ENCODE data around the gene MRPL40. TPM values are rescaled to one million over a fixed set of nuclear protein-coding genes. Genes with fewer than 3 reads are reported as not detected.

MRPL40 gene
- total RNA-seq, 2 experiments from 2014 or later, result 10.7 to 11.3 TPM

DNA sequence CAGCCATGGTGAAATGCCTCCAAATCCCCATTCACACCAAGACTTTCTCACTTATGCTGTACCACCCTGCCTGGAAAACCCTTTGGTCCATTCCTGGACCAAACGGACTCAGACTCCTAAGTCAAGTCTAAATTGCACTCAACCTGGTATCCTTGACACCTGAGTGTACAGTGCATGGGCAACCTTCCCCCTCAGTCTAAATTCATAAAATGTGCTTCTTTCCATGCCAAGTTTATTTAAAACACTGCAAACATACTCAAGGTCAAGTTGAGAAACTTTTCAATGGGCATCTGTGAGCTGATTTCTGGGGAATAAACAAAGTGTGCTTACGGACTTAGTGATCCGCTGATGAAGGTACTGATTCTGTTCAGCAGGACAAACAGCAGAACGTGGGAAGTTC, 27.2 kb upstream of the MRPL40 start:
- DNase-seq (no peak), ATAC-seq (ENCODE audit: poor library complexity) (no peak)
- H3K27ac Mint-ChIP-seq, result no peak overlapping the region
- no peaks in the 10 kb centered on the region for H3K4me1 Mint-ChIP-seq (ENCODE audit: low read depth)
- Histone ChIP-seq H3K27me3 (ENCODE audit: control insufficient read depth in 1 of 2, insufficient read depth in 2 of 2, low read length in 2 of 2) (no peaks in the 10 kb centered on the region), H3K36me3 (ENCODE audit: insufficient read depth, low read length) (peaks cover 68% of the 10 kb centered on the region), H3K9me3 (ENCODE audit: control insufficient read depth in 1 of 2, insufficient read depth in 1 of 2, low read length in 2 of 2) (no peaks in the 10 kb centered on the region), H3K27ac (ENCODE audit: low read depth in 1 of 2, low read length in 2 of 2) (no peak overlapping the region), H3K4me3 (ENCODE audit: low read length) (no peak overlapping the region), H3K4me1 (ENCODE audit: insufficient read depth, low read length) (no peaks in the 10 kb centered on the region)
- TF ChIP-seq, protein P1, sequence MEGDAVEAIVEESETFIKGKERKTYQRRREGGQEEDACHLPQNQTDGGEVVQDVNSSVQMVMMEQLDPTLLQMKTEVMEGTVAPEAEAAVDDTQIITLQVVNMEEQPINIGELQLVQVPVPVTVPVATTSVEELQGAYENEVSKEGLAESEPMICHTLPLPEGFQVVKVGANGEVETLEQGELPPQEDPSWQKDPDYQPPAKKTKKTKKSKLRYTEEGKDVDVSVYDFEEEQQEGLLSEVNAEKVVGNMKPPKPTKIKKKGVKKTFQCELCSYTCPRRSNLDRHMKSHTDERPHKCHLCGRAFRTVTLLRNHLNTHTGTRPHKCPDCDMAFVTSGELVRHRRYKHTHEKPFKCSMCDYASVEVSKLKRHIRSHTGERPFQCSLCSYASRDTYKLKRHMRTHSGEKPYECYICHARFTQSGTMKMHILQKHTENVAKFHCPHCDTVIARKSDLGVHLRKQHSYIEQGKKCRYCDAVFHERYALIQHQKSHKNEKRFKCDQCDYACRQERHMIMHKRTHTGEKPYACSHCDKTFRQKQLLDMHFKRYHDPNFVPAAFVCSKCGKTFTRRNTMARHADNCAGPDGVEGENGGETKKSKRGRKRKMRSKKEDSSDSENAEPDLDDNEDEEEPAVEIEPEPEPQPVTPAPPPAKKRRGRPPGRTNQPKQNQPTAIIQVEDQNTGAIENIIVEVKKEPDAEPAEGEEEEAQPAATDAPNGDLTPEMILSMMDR (IDR thresholded peaks at IDR 0.05), result no peak
- ChIA-PET CTCF (interaction anchor here (1.1 kb wide), 1 partner anchor 11 kb away, joined by 3 read pairs; no protein-coding TSS in a partner anchor), POLR2A (no interaction called here)
- peaks cover 81% of the 10 kb centered on the region for H3K36me3 Mint-ChIP-seq (ENCODE audit: low read depth)
- no peak overlapping the region for H3K4me3 Mint-ChIP-seq
- H3K9me3 Mint-ChIP-seq, result no peaks in the 10 kb centered on the region
- no peaks in the 10 kb centered on the region for H3K27me3 Mint-ChIP-seq
- intact Hi-C loops (cut with DNase I, micrococcal nuclease), result loop anchor here in 1 of 2 experiments (10.0 kb wide), 1 partner anchor 220 kb away; no protein-coding TSS in a partner anchor

DNA sequence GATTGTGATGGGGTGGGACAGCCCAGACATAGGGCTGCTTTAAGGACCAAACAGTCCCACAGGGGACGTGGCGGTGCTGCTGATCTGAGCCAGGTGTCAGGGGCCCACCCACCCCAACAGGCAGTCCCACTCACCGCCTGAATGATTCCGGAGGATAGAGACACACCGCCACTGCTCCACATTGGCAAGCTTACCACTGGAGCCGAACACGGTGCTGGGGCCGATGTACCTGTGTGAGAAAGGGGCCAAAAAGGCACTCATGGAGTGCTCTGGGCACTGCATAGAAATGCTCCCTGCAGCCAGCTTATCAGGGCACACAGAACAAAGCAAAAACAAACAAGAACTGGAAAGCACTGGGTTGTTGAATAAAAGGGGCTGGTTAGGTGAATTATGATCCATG, 26.7 kb upstream of the MRPL40 start:
- Mint-ChIP-seq H3K9me3 (no peaks in the 10 kb centered on the region), H3K27ac (no peak overlapping the region), H3K4me1 (ENCODE audit: low read depth) (no peaks in the 10 kb centered on the region), H3K36me3 (ENCODE audit: low read depth) (peaks cover 80% of the 10 kb centered on the region), H3K4me3 (no peak overlapping the region), H3K27me3 (no peaks in the 10 kb centered on the region)
- POLR2A ChIA-PET, result no interaction called here
- Histone ChIP-seq H3K4me1 (ENCODE audit: insufficient read depth, low read length) (no peaks in the 10 kb centered on the region), H3K9me3 (ENCODE audit: control insufficient read depth in 1 of 2, insufficient read depth in 1 of 2, low read length in 2 of 2) (no peaks in the 10 kb centered on the region), H3K27me3 (ENCODE audit: control insufficient read depth in 1 of 2, insufficient read depth in 2 of 2, low read length in 2 of 2) (no peaks in the 10 kb centered on the region), H3K36me3 (ENCODE audit: insufficient read depth, low read length) (peaks cover 72% of the 10 kb centered on the region), H3K4me3 (ENCODE audit: low read length) (no peak overlapping the region), H3K27ac (ENCODE audit: low read depth in 1 of 2, low read length in 2 of 2) (no peak overlapping the region)
- CTCF ChIA-PET, result no interaction called here
- DNase-seq (no peak), ATAC-seq (ENCODE audit: poor library complexity) (no peak)
- TF ChIP-seq, protein P1 (IDR thresholded peaks at IDR 0.05), result no peak
- intact Hi-C loops (cut with DNase I, micrococcal nuclease), result loop anchor here in 1 of 2 experiments (10.0 kb wide), 1 partner anchor 219 kb away; no protein-coding TSS in a partner anchor

DNA sequence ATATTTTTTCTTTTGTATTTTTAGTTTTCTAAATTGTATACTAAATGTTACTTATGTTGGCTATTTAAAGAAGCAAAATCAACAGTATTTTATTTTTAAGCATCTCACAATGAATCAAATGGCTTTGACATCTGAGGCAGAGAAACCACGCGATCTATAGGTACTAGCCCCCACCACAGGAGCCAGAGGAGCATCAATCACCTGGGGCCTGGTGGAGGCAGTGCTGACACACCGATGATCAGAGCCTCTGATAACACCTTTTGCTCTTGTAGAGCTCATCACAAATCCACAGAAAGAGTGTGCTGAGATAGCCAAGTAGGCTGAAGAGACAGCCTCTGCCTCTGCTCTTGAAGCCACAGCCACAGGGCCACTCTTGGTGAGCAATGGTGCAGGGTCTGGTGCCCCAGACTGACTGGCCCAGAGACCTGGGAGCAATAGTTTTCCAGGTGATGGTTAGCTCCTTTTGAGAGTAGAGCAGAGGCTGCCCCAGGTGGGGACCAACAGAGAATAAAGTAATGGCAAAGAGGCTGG, 26.0 kb upstream of the MRPL40 start:
- no peaks in the 10 kb centered on the region for H3K27me3 Mint-ChIP-seq
- no peak overlapping the region for H3K27ac ChIP-seq (ENCODE audit: low read depth in 1 of 2, low read length in 2 of 2)
- H3K9me3 ChIP-seq (ENCODE audit: control insufficient read depth in 1 of 2, insufficient read depth in 1 of 2, low read length in 2 of 2), result no peaks in the 10 kb centered on the region
- H3K27me3 ChIP-seq (ENCODE audit: control insufficient read depth in 1 of 2, insufficient read depth in 2 of 2, low read length in 2 of 2), result no peaks in the 10 kb centered on the region
- TF ChIP-seq, protein P1 (IDR thresholded peaks at IDR 0.05), result no peak
- ChIA-PET CTCF (no interaction called here), POLR2A (no interaction called here)
- intact Hi-C loops (cut with DNase I, micrococcal nuclease), result loop anchor here in 1 of 2 experiments (10.0 kb wide), 1 partner anchor 218 kb away; no protein-coding TSS in a partner anchor
- DNase-seq, result no peak
- peaks cover 80% of the 10 kb centered on the region for H3K36me3 Mint-ChIP-seq (ENCODE audit: low read depth)
- peaks cover 4% of the 10 kb centered on the region for H3K4me1 Mint-ChIP-seq (ENCODE audit: low read depth)
- H3K9me3 Mint-ChIP-seq, result no peaks in the 10 kb centered on the region
- peaks cover 72% of the 10 kb centered on the region for H3K36me3 ChIP-seq (ENCODE audit: insufficient read depth, low read length)
- H3K4me1 ChIP-seq (ENCODE audit: insufficient read depth, low read length), result no peaks in the 10 kb centered on the region
- H3K4me3 Mint-ChIP-seq, result no peak overlapping the region
- no peak overlapping the region for H3K4me3 ChIP-seq (ENCODE audit: low read length)
- H3K27ac Mint-ChIP-seq, result no peak overlapping the region
- ATAC-seq (ENCODE audit: poor library complexity), result no peak
